ENCODE measurements around the gene GABRR1. TPM values are rescaled to one million over a fixed set of nuclear protein-coding genes. Genes with fewer than 3 reads are reported as not detected.

Gene GABRR1
- total RNA-seq, 2 donors from 2014 or later: 5.4 TPM; not detected in 1

GRCh38 chr6:89146718-89147700, 70.1 kb downstream of the GABRR1 start:
- TF ChIP-seq, protein P1, sequence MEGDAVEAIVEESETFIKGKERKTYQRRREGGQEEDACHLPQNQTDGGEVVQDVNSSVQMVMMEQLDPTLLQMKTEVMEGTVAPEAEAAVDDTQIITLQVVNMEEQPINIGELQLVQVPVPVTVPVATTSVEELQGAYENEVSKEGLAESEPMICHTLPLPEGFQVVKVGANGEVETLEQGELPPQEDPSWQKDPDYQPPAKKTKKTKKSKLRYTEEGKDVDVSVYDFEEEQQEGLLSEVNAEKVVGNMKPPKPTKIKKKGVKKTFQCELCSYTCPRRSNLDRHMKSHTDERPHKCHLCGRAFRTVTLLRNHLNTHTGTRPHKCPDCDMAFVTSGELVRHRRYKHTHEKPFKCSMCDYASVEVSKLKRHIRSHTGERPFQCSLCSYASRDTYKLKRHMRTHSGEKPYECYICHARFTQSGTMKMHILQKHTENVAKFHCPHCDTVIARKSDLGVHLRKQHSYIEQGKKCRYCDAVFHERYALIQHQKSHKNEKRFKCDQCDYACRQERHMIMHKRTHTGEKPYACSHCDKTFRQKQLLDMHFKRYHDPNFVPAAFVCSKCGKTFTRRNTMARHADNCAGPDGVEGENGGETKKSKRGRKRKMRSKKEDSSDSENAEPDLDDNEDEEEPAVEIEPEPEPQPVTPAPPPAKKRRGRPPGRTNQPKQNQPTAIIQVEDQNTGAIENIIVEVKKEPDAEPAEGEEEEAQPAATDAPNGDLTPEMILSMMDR (IDR thresholded peaks at IDR 0.05): no peak
- peak overlapping the region; percentile 90 for H3K4me3 ChIP-seq
- H3K36me3 ChIP-seq: peaks cover 3% of the 10 kb centered on the region
- no peaks in the 10 kb centered on the region for H3K27me3 ChIP-seq (replicated peaks; ENCODE audit: insufficient read depth)
- no peaks in the 10 kb centered on the region for H3K9me3 ChIP-seq
- peaks cover 13 to 44% of the 10 kb centered on the region in 2 donors for H3K4me1 ChIP-seq (ENCODE audit: control insufficient read depth in 1 of 2, low read depth in 2 of 2)
- peak overlapping the region; percentile 88 to 91 for H3K27ac ChIP-seq
- DNase-seq (ENCODE audit: low spot score) (no peak), ATAC-seq (ENCODE audit: insufficient number of reproducible peaks, low FRiP score, low read depth) (peak; percentile 52)

- TF ChIP-seq, protein P1 (IDR thresholded peaks at IDR 0.05): no peak
- peak; percentile 49 for ATAC-seq (ENCODE audit: insufficient number of reproducible peaks, low FRiP score, low read depth)
- no peak for DNase-seq (ENCODE audit: low spot score)
Observed at GRCh38 chr6:89145956-89146717, 71.0 kb downstream of the GABRR1 start, which contains the start of gene PM20D2. Gene PM20D2 (plus strand): TSS chr6:89146055. CDS start chr6:89146145, 90 bp downstream.

DNA sequence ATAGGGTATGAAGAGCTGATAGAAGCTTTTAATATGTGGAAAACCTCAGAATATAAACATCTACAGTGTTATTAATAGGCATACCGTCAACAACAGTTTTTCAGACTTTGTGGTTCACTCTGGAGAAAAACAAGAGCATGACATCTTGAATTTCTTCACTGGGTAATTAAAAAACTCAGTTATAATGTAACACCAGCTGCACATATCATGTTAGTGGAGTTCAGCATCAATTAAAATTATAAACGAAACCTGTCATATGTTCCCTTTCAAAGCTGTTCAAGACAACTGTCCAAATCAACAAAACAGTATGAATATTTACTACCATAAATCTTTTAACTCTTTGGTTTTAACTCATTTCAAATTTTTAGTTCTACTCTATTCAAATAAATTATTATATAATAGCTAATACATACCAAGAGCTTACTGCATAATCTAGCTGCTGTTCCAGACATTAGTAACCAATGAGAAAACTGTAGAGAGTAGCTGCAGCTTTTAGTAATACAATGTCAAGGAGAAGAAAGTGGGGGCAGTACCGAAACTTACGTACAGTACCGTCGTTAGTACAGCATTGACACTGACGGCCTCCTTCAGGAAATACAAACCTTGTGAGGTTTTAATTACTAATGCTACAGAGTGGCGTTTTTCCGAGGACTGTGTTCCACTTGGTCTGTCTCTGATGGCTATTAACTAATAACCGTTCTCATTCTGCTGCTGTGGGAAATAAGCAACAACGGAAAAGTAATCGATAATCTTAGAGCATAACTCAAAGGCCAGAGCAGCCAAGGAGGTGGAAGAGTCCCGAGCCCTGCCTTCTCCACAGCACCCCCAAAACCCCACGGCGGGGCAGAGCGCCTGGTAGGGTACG, 71.8 kb downstream of the GABRR1 start:
- Histone ChIP-seq H3K4me3 (peak overlapping the region; percentile 90), H3K4me1 (ENCODE audit: control insufficient read depth in 1 of 2, low read depth in 2 of 2) (peaks cover 11 to 46% of the 10 kb centered on the region in 2 donors), H3K27me3 (replicated peaks; ENCODE audit: insufficient read depth) (no peaks in the 10 kb centered on the region), H3K27ac (peak overlapping the region; percentile 88 to 91), H3K36me3 (peaks cover 3% of the 10 kb centered on the region), H3K9me3 (no peaks in the 10 kb centered on the region)
- DNase-seq (ENCODE audit: low spot score) (no peak), ATAC-seq (ENCODE audit: insufficient number of reproducible peaks, low FRiP score, low read depth) (no peak)
- TF ChIP-seq, protein P1 (IDR thresholded peaks at IDR 0.05): no peak

More at GRCh38 chr6:89145956-89146717, 71.0 kb downstream of the GABRR1 start, which contains the start of gene PM20D2:
- Histone ChIP-seq H3K27ac (peak within 1 kb of the TSS; percentile 88 to 91), H3K9me3 (no peaks in the 10 kb centered on the region), H3K27me3 (replicated peaks; ENCODE audit: insufficient read depth) (no peaks in the 10 kb centered on the region), H3K4me3 (peak within 1 kb of the TSS; percentile 90), H3K36me3 (peaks cover 3% of the 10 kb centered on the region), H3K4me1 (ENCODE audit: control insufficient read depth in 1 of 2, low read depth in 2 of 2) (peaks cover 11 to 38% of the 10 kb centered on the region in 2 donors)

- Histone ChIP-seq H3K27me3 (replicated peaks; ENCODE audit: insufficient read depth) (no peaks in the 10 kb centered on the region), H3K4me1 (ENCODE audit: control insufficient read depth in 1 of 2, low read depth in 2 of 2) (peaks cover 11 to 50% of the 10 kb centered on the region in 2 donors), H3K27ac (peak overlapping the region in 1 of 2 donors; percentile 21), H3K4me3 (peak overlapping the region; percentile 90), H3K36me3 (no peaks in the 10 kb centered on the region), H3K9me3 (no peaks in the 10 kb centered on the region)
- TF ChIP-seq, protein P1 (IDR thresholded peaks at IDR 0.05): no peak
- ATAC-seq (ENCODE audit: insufficient number of reproducible peaks, low FRiP score, low read depth) (no peak), DNase-seq (ENCODE audit: low spot score) (no peak)
Observed at GRCh38 chr6:89144354-89144906, 72.7 kb downstream of the GABRR1 start.

Measured in thoracic aorta (tissue), 2 donors.